Nephron progenitor cell (in vitro differentiated cells): Measurements from ENCODE around the gene SDR39U1.

Experiments
- DNase-seq: peaks from one replicate; pipeline ENCODE4 v3.0.0; 2021
- H3K27ac Mint-ChIP-seq: 2 replicates; pipeline ENCODE4 v1.8.0; 2021; ENCODE audit warnings: mild to moderate bottlenecking, moderate library complexity, mixed read lengths
- H3K27me3 Mint-ChIP-seq: 2 replicates; pipeline ENCODE4 v1.8.0; 2021; ENCODE audit warnings: mild to moderate bottlenecking, low read depth, mixed read lengths; ENCODE audit not compliant: poor library complexity
- H3K36me3 Mint-ChIP-seq: 2 replicates; pipeline ENCODE4 v1.8.0; 2021; ENCODE audit warnings: low read depth, mixed read lengths
- H3K4me1 Mint-ChIP-seq: 2 replicates; pipeline ENCODE4 v1.8.0; 2021; ENCODE audit warnings: mixed read lengths
- H3K4me3 Mint-ChIP-seq: 2 replicates; pipeline ENCODE4 v1.8.0; 2021; ENCODE audit warnings: mild to moderate bottlenecking, moderate library complexity, mixed read lengths
- H3K9me3 Mint-ChIP-seq: 2 replicates; pipeline ENCODE4 v1.8.0; 2021; ENCODE audit warnings: mild to moderate bottlenecking, moderate library complexity, mixed read lengths
- CTCF ChIP-seq: fragments of 200-600 bp; sonication (generic); IDR thresholded peaks from 2 replicates; pipeline ENCODE4 v1.5.0; 2021; ENCODE audit warnings: antibody characterized with exemption

Gene SDR39U1

GRCh38 chr14:24409192-24409591 lies 33.4 kb downstream of the SDR39U1 start:
- Mint-ChIP-seq H3K27ac (no peak overlapping the region), H3K27me3 (peaks cover 6% of the 10 kb centered on the region), H3K36me3 (peaks cover 60% of the 10 kb centered on the region), H3K9me3 (no peaks in the 10 kb centered on the region), H3K4me3 (no peak overlapping the region), H3K4me1 (peaks cover 14% of the 10 kb centered on the region)
- no peak for DNase-seq
- TF ChIP-seq CTCF: no peak

GRCh38 chr14:24408764-24409163 lies 33.8 kb downstream of the SDR39U1 start:
- Mint-ChIP-seq H3K27me3 (peaks cover 6% of the 10 kb centered on the region), H3K36me3 (peaks cover 60% of the 10 kb centered on the region), H3K4me1 (peaks cover 18% of the 10 kb centered on the region), H3K4me3 (no peak overlapping the region), H3K9me3 (no peaks in the 10 kb centered on the region), H3K27ac (no peak overlapping the region)
- DNase-seq: no peak
- no peak for TF ChIP-seq CTCF

GRCh38 chr14:24407608-24408325 lies 34.8 kb downstream of the SDR39U1 start:
- peaks cover 62% of the 10 kb centered on the region for H3K36me3 Mint-ChIP-seq
- peaks cover 6% of the 10 kb centered on the region for H3K27me3 Mint-ChIP-seq
- no peak for TF ChIP-seq CTCF

GRCh38 chr14:24406416-24406815 lies 36.2 kb downstream of the SDR39U1 start:
- peaks cover 6% of the 10 kb centered on the region for H3K27me3 Mint-ChIP-seq
- no peak overlapping the region for H3K27ac Mint-ChIP-seq
- no peak overlapping the region for H3K4me3 Mint-ChIP-seq
- no peaks in the 10 kb centered on the region for H3K9me3 Mint-ChIP-seq
- no peak for TF ChIP-seq CTCF
- peaks cover 41% of the 10 kb centered on the region for H3K4me1 Mint-ChIP-seq
- DNase-seq: no peak
- peaks cover 49% of the 10 kb centered on the region for H3K36me3 Mint-ChIP-seq

More at GRCh38 chr14:24407608-24408325, 34.8 kb downstream of the SDR39U1 start:
- H3K4me1 Mint-ChIP-seq: peaks cover 28% of the 10 kb centered on the region
- no peaks in the 10 kb centered on the region for H3K9me3 Mint-ChIP-seq
- H3K27ac Mint-ChIP-seq: no peak overlapping the region
- no peak overlapping the region for H3K4me3 Mint-ChIP-seq
- no peak for DNase-seq

GRCh38 chr14:24404814-24405213 lies 37.8 kb downstream of the SDR39U1 start:
- no peak for TF ChIP-seq CTCF
- peaks cover 57% of the 10 kb centered on the region for H3K4me1 Mint-ChIP-seq
- no peak overlapping the region for H3K27ac Mint-ChIP-seq
- no peak for DNase-seq
- no peaks in the 10 kb centered on the region for H3K9me3 Mint-ChIP-seq
- peaks cover 40% of the 10 kb centered on the region for H3K36me3 Mint-ChIP-seq
- no peak overlapping the region for H3K4me3 Mint-ChIP-seq
- H3K27me3 Mint-ChIP-seq: peaks cover 6% of the 10 kb centered on the region
